GM18502 (cell line): ENCODE data around the gene EVX2.

Experiments
- ATAC-seq: cut with Tn5 transposase; IDR thresholded peaks from one replicate; pipeline ENCODE4 v1.9.1; 2021; ENCODE audit warnings: mild to moderate bottlenecking; ENCODE audit not compliant: unreplicated experiment, poor library complexity

EVX2 gene

DNA sequence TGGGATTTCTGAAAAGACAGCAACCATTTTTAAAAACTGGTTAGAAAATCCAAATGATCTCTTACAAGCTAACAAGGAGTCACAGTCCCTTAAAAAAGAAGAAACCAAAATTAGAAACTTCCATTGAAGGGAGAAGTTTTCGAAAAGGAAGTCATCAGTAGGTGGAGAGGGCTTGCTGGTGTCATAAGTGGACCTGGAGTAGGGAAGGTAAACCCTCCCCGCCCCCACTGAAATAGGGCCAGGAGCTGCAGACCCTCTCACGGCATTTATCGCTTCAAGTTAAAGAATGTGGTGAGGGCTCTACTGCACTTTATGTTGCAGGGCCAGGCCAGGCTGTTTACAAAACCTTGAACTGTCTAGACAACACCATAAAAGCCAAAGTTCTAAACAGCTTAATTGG is 26.2 kb upstream of the EVX2 start:
- no peak for ATAC-seq

DNA sequence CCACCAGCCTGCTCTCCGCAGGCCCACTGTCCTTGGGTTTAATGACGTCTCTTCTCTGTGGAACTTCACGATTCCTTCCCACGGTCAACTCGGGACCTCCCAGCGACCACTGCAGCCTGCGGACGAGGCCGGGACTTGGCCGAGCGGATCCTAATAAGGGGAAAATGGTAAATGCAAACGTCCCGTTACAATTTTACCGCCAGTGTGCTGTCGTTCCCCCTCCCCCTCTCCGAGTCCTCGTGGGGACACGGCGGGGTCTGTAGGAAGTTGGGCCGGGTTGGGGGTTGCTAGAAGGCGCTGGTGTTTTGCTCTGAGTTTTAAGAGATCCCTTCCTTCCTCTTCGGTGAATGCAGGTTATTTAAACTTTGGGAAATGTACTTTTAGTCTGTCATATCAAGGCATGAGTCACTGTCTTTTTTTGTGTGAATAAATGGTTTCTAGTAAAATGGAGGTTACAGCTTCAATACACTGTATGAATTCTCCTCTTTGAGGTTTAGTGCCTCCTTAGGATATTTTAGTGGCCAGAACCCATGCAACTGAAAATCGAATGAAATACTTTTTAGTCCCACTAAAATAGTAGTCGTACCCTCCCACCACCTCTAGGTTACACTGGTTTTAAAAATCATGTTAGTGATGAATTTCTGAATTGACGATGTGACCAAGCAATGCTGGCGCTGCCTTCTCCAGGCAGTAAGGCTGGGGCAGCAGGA is 25.6 kb upstream of the EVX2 start:
- no peak for ATAC-seq

DNA sequence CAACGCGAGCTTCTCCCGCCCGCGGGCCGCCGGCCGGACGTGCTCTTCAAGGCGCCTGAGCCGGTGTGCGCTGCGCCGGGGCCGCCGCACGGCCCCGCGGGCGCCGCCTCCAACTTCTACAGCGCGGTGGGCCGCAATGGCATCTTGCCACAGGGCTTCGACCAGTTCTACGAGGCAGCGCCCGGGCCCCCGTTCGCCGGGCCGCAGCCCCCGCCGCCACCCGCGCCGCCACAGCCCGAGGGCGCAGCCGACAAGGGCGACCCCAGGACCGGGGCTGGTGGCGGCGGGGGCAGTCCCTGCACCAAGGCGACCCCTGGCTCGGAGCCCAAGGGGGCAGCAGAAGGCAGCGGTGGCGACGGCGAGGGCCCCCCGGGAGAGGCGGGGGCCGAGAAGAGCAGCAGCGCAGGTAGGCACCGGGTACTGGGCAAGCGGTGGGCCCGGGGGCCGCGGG is 24.0 kb upstream of the EVX2 start:
- no peak for ATAC-seq

DNA sequence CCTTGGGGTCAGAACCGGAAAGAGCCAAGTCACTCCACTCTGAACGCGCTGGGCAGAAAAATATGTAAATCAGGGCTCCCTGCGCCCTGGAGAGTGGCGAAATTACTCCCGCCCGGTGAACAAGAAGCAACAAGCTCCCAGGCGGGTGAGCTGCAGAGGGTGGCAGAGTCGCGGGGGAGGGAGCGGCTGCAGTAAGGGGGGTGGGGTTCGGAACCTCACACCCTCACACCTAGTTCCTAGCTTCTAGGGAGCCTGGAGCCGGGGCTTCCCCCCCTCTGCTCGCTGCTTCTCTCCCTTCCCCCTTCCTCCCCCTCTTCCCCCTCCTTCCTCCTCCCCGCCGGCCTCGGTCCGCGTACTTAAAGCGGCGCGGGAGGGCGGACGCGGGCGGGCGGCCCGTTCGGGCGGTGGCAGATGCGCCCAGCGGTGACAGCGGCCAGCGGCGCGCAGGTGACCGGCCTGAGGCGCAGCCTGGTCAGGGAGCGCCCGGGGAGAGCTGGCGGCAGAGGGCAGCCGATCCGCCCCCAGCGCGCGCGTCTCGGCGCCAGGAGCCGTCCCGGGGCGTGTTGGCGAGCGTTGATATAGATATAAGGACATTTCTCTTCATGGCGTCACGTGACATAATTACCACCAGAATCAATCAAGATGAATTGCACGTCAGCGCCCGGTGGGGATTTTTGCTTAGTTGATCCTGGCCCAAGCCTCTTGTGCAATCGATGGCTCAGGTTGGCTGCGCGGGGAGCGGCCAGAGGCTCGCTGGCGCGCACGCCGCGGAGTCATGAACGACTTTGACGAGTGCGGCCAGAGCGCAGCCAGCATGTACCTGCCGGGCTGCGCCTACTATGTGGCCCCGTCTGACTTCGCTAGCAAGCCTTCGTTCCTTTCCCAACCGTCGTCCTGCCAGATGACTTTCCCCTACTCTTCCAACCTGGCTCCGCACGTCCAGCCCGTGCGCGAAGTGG is 23.1 kb upstream of the EVX2 start, which contains the start of gene HOXD11:
Gene HOXD11 (plus strand): TSS at position 700 of the 959 bp plus-strand sequence. CDS start 76 bp downstream, at position 776.
- ATAC-seq = no peak

DNA sequence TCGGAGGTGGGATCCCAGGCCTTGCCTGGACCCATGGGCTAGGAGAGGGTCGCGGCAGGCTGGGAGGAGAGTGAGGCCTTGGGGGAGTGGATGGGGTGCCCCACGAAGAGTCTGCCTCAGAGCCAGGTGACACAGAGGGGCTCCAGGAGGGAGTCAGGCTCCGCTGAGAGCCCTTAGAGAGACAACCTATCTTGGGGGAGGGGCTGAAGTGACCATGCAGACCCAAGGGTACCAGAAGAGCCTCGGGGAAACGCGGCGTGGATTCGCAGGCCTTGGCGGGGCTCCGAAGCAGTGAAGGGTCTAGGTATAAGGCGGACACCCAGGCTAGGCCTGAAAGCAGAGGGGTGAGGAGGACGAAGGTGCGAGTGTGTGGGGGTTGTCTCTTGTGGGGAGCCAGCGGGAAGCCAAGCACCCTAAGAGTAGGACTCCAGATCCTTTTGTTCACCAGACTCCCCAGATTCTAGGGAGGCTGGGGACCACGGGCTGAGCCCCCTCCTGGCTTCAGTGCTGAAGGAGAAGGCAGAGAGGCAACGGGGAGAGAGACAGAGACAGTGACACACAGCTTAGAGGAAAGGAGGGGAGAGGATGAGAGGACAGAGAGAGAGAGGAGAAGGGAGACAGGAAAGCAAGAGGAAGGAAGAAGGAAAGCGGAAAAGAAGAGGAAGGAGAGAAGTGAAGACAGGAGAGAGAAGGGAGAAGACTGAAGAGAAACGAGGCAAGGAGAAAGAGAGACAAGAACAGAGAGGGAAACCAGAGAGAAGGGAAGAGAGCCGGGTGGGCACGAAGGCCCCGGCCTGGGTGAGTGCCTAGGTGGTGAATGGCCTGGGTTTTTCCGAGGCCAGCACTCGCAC is 22.2 kb upstream of the EVX2 start:
- ATAC-seq = no peak

DNA sequence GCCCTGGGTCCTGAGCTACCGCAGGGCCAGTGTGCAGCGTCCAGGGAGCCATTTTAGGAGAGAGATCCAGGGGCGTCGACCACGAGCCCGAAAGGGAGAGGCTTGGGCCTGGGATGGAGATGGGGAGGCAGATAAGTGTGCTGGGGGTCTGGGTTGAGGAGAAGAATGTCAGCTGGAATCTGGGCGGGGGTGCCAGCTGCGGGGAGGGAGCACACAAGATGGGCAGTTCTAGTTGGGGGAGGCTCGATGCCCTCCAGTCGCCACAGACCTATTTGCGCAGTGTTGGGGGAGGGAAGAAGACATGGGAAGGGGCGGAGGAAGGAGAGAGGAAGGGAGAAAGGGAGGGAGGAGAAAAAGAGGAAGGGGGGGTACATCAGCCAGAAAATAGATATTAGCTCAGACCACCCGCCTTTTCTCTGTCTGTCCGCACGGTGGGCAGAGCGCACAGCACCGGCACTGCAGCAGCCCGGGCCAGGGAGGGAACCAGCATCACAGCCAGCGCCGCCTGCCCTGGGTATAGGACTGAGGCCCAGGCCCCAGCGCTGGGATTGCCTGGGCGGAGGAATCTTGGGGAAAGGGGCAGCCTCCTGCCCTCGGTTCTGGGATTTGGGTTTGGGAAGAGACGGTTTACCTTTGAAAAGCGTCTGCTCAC is 21.4 kb upstream of the EVX2 start:
- ATAC-seq = no peak

DNA sequence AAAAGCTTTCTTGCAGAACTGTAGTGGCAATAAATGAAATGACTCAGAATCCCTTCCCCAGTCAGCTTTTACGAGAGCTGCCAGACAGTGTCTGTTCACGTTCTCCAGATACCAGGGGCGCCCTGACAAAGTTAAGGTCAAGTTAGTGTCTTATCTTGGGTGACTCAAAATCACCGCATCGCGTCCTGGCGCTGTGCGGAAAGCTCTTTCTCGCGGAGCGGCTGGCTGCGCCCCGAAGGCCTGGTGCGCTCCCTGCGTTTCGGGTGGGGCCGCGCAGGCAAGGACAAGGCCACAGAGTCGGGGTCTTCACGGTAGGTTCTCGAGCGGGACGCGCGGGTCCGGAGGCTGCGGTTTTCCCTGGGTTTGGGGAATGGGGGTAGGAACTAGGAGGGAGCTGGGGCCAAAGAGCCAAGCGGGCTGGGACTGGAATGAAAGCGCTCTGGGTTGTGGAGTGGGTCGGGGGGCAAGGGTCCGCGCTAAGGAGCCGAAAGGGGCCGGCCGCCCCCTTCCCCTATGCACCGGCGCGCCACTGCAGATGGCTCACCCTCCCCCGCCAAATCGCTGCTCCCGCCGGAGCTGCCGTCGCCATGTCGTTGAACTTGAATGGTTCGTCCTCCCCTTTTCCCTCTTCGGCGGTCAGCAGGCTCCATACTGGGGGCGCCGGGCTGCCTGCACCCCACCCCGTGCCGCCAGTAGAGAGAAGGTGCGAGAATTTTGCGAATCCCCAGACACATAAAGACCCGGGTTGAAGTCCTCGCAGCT is 20.7 kb upstream of the EVX2 start:
- no peak for ATAC-seq

DNA sequence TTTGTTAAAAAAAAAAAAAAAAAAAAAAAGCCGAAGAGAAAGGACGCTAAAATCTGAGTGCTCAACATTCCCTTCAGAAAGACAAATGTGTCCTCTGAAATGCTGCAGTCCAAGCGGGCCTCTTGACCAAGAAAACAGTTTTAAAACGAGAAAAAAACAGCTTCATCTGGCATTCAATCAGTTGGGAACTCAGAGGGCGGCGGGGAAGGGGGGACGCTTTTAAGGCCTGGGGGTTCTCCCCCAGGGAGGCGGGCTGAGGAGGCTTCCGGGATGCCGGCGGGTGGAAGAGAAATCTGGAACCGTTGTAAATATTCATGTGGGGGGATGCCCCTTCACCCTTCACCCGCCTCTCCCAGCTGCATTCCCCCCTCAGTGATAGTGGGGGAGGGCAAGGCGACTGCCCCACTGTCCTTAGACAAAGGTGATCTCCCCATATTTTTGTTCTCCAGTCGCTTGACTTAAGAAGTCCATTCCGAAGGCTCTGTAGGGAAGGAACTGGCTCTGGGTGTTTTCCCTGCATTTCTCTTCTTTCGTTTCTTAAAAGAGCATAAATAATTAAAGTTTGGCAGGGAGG is 20.1 kb upstream of the EVX2 start:
- ATAC-seq = no peak

DNA sequence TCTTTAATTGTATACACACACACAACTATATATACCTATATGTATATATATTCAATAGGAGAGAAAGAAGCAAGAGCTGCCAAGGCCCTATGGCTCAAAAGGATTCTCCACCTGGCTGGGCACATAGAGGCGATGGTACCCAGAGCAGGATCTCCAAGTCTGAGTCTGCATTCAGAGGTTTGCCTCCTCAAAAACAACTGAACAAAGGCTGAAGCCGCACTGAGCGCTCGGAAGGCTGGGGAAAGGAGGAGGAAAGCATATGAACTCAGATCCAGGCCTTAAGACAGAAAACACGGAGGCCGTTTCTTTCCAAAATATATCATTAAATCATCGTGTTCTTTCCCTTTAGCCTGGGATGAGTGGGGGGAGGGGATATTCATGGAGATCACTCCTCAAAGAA is 19.4 kb upstream of the EVX2 start:
- ATAC-seq = no peak

DNA sequence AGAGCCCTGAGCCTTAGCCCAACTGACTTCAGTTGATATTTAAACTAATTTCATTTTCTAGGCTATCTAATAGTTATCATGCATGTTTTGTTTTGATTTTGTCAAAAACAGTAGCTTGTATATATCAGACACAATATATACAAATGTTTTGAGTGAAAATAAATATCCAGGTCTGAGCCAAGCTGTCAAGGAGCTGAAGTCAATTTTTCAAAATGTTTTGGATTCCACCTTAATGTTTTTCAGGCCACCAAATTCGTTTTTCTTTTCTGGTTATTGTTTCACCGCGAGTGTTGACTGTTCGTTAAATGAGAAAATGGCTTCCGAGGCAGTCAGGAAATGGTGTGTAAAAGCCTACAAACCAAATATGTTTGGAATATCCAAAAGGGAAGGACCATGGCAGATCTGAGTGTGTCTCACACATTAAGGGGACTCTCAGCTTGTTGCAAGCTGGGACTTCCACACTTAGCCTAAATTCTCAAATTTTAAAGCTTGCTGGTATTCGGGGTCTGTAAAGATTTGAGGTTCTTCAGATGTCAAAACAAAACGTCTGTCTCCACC is 18.6 kb upstream of the EVX2 start:
- no peak for ATAC-seq

DNA sequence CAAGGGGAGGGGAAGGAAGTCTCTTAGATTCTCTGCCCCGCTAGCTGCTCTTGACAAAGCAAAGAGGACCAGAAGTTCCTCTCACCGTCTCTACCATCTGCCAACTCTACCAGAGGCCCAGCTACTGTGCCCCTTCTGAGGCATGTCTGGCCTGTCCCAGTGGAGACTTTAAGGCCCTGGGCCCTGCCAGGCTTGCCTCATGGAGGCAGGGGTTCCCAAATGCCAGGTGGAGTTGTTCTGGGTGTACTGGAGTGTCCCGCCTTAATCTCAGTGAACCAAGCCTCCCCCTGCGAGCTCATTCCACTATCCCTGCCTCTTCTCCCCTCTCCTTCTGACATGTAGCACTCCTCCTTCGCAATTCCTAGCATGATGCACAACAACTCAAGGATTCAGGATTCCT is 18.1 kb upstream of the EVX2 start:
- no peak for ATAC-seq

DNA sequence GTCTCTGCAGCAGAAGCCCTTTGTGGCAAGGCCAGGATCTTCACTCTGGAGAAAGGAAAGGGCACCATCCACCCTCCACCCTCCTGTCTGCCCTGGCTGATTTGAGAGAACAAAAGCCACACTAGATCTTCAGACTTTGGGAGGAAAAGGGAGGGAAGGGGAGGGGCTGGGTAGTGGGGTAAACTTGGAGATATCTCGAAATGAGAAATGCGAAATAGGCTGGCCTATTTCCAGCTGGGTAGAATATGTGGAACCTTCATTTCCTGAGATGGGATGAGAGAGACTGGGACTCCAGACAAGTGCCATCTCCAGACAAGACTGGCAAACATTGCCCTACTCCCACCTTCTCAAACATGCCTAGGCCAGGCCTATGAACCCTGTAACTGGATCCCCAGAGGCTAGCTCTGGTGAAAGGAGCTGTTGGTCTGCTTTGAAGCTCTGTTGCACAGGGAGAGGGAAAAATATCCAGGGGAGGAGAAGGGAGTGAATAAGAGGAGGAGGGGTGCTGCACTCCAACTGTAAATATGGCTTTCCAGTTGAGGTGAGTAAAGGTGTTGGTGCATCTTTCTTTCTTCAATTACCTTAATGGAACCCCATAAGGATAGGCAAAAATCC is 17.6 kb upstream of the EVX2 start:
- ATAC-seq = no peak

DNA sequence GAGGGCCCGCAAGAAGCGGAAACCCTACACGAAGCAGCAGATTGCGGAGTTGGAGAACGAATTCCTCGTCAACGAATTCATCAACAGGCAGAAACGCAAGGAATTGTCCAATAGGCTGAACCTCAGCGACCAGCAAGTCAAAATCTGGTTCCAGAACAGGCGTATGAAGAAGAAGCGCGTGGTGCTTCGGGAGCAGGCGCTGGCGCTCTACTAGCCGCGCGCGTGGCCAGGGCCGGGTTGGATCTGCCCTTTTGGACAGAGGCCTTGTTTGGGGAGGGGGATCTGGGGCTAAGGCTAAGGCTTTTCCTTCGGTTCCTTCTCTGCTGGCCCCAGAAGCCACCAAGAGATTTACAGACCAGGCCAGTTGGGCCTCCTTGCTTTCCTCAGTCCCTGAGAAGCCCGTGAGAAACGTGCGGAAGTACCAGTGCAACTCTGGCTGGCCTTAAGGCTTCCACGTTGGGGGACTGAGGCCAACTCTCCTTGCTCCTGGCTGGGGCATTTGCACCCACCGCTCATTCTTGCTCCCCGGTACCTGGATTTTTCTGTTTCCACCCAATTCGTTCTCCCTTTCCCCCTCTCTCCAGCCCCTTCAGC is 16.9 kb upstream of the EVX2 start:
- no peak for ATAC-seq

DNA sequence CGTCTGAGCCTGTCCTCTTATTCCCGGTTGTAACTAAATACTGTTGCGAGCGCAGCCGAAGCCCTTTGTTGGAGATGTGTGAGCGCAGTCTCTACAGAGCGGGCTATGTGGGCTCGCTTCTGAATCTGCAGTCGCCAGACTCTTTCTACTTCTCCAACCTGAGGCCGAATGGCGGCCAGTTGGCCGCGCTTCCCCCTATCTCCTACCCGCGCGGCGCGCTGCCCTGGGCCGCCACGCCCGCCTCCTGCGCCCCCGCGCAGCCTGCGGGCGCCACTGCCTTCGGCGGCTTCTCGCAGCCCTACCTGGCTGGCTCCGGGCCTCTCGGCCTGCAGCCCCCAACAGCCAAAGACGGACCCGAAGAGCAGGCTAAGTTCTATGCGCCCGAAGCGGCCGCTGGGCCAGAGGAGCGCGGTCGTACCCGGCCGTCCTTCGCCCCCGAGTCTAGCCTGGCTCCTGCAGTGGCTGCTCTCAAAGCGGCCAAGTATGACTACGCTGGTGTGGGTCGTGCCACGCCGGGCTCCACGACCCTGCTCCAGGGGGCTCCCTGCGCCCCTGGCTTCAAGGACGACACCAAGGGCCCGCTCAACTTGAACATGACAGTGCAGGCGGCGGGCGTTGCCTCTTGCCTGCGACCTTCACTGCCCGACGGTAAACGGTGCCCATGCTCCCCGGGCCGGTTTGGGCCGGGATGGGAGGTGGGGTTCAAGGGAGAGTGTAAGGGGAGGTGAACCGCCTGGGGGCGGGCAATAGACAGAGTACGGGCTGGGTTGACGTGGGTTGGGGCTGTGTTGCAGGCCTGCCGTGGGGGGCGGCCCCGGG is 16.2 kb upstream of the EVX2 start, which contains the start of gene HOXD12:
Gene HOXD12 (plus strand): TSS at position 68 of the 819 bp plus-strand sequence. CDS start 7 bp downstream, at position 75.
- no peak for ATAC-seq

DNA sequence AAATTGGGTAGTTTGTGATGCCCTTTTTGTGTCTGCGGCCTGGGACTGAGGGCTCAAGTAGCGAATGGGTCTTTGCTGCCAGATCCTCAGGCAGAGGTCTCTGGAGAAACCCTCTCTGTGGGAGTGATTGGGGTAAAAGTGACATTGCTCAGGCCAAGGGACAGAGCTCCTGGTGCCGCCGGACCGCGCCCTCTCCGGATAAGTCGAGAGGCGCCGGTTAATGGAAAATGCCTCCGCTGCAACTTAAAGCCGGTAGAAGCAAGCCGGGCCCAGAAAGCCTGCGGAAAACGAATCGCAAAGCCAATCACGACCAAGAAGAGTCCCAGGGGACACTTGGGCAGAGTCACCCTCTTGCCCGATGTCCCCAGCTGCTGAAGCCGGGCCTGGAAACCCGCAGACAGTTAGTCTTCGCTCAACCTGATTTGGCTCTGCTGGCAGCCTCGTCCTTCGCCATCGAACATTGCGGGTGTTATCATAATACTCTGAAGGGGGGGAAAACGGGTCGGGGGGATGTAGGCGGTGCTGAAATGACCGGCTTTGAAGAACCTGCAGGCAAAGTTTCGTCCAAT is 15.5 kb upstream of the EVX2 start:
- no peak for ATAC-seq

DNA sequence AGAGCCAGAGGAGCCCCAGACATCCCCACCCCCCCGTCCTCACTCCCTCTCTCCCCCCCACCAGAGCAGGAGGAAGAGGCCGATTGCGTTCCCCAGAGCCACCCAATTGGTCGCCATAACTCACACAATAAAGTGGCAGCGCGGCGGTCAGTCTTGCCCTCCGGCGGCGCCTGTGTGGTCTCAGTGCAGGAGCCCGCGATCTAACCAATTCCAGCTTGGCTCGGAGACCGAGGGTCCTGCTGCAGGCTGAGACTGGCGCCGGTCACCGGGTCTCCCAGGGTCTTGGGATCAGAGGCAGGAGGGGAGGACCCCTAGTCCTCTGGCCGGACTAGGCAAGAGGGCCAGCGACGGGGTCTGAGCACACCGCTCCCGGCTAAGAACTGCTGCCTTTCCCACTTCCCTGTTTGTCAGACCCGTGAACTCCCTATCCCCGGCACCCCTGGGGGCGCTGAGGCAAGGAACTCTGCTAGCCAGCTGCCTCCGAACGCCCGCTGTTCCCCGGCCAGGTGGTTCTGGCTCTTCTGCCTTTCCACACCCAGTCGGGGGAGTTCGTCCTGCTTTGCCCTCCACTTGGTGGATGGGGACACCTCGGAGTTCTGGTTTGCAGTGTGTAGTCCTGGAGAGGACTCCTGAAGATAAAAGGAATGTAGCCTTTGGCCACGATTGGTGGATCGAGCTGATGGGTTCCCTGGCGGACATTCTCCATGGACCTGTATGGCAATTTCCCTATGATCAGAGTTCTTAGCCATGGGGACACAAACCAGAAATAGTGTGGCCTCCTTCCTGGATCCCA is 14.8 kb upstream of the EVX2 start:
- ATAC-seq = no peak
